Measurements from ENCODE around the gene NOP9.
"Not testable (repeated sequence)": the region's sequence is repeated elsewhere in the genome, so short reads cannot be mapped to it uniquely, and the experiment has no call there.

NOP9 gene

GRCh38 chr14:24353559-24354481 is 54.2 kb downstream of the NOP9 start:
- no peak for DNase-seq (ENCODE audit: low spot score)

DNA sequence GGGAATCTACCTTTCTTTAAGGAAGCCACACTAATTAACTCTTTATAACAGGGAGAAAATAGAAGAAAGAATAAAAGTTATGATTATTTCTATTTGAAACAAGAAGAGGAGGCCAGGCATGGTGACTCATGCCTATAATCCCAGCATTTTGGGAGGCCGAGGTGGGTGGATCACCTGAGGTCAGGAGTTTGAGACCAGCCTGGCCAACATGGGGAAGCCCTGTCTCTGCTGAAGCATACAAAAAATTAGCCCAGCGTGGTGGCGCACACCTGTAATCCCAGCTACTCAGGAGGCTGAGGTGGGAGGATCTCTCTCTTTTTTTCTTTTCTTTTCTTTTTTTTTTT is 54.8 kb downstream of the NOP9 start:
- DNase-seq (ENCODE audit: low spot score), result not testable (repeated sequence)

DNA sequence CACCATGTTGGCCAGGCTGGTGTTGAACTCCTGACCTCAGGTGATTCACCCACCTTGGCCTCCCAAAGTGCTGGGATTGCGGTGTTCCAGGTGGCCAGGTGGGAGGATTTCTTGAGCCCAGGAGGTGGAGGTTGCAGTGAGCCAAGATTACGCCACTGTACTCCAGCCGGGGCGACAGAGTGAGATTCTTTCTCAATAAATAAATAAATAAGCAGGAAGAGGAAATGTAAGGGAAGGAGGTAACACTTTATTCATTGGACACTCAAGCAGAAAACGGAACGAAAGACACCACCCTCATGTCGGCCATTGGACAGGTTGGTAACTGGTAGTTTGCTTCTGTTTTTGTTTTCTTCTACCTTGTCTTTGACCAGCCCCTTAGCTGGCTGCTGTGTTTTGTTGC is 55.4 kb downstream of the NOP9 start:
- DNase-seq (ENCODE audit: low spot score), result no peak

- no peak for DNase-seq (ENCODE audit: low spot score)
Observed at GRCh38 chr14:24356208-24356607, 56.6 kb downstream of the NOP9 start.

Data from NAMALWA (cell line).